ENCODE data around the gene MANF. TPM values are rescaled to one million over a fixed set of nuclear protein-coding genes. Genes with fewer than 3 reads are reported as not detected.

The MANF gene
- total and polyA plus RNA-seq, 2 donors from 2014 or later, result 96.5 to 224 TPM

GRCh38 chr3:51337666-51338065 lies 47.4 kb upstream of the MANF start:
- no peak overlapping the region for H3K27ac ChIP-seq (ENCODE audit: low read depth in 2 of 2, low read length in 2 of 2)
- no peaks in the 10 kb centered on the region for H3K36me3 ChIP-seq (ENCODE audit: control insufficient read depth in 2 of 3, insufficient read depth in 3 of 3, low read length in 3 of 3)
- no peak for DNase-seq
- no peaks in the 10 kb centered on the region for H3K4me1 ChIP-seq (ENCODE audit: control insufficient read depth in 2 of 3, insufficient read depth in 2 of 3, low read depth in 1 of 3, low read length in 3 of 3)
- H3K27me3 ChIP-seq (ENCODE audit: control insufficient read depth, insufficient read depth, low read length), result no peaks in the 10 kb centered on the region
- TF ChIP-seq, protein P1, sequence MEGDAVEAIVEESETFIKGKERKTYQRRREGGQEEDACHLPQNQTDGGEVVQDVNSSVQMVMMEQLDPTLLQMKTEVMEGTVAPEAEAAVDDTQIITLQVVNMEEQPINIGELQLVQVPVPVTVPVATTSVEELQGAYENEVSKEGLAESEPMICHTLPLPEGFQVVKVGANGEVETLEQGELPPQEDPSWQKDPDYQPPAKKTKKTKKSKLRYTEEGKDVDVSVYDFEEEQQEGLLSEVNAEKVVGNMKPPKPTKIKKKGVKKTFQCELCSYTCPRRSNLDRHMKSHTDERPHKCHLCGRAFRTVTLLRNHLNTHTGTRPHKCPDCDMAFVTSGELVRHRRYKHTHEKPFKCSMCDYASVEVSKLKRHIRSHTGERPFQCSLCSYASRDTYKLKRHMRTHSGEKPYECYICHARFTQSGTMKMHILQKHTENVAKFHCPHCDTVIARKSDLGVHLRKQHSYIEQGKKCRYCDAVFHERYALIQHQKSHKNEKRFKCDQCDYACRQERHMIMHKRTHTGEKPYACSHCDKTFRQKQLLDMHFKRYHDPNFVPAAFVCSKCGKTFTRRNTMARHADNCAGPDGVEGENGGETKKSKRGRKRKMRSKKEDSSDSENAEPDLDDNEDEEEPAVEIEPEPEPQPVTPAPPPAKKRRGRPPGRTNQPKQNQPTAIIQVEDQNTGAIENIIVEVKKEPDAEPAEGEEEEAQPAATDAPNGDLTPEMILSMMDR (IDR thresholded peaks at IDR 0.05; ENCODE audit: borderline replicate concordance, extremely low read depth, insufficient read depth), result no peak
- H3K9me3 ChIP-seq (ENCODE audit: control insufficient read depth in 2 of 3, insufficient read depth in 1 of 3, low read length in 3 of 3), result no peaks in the 10 kb centered on the region
- intact Hi-C loops (cut with DNase I), result no loop called here
- no peak overlapping the region for H3K9ac ChIP-seq (ENCODE audit: low read length in 3 of 3)
- FAIRE-seq, result no peak
- H3K4me3 ChIP-seq (ENCODE audit: low read length in 3 of 3), result no peak overlapping the region

DNA sequence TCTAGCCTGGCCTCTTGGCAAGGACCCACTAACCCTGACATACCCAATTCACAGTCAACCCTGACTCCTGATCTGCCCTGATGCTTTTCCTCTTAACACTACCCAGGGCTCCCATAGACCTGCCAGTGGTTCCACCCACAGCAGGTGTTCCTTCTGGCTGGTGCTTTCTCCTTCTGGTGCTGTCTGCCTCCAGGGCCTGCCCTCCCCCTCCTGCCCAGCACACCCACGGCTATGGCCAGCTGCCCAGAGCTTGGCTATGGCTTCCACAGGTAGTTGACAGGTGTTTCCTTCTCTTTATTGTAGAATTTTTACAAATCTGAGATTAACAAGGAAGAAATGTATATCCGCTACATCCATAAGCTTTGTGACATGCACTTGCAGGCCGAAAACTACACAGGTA lies 46.5 kb upstream of the MANF start:
- Histone ChIP-seq H3K27ac (ENCODE audit: low read depth in 2 of 2, low read length in 2 of 2) (no peak overlapping the region), H3K4me1 (ENCODE audit: control insufficient read depth in 2 of 3, insufficient read depth in 2 of 3, low read depth in 1 of 3, low read length in 3 of 3) (no peaks in the 10 kb centered on the region), H3K9me3 (ENCODE audit: control insufficient read depth in 2 of 3, insufficient read depth in 1 of 3, low read length in 3 of 3) (no peaks in the 10 kb centered on the region), H3K4me3 (ENCODE audit: low read length in 3 of 3) (no peak overlapping the region), H3K9ac (ENCODE audit: low read length in 3 of 3) (no peak overlapping the region), H3K27me3 (ENCODE audit: control insufficient read depth, insufficient read depth, low read length) (no peaks in the 10 kb centered on the region), H3K36me3 (ENCODE audit: control insufficient read depth in 2 of 3, insufficient read depth in 3 of 3, low read length in 3 of 3) (no peaks in the 10 kb centered on the region)
- DNase-seq (no peak), FAIRE-seq (no peak)
- intact Hi-C loops (cut with DNase I), result no loop called here
- TF ChIP-seq, protein P1 (IDR thresholded peaks at IDR 0.05; ENCODE audit: borderline replicate concordance, extremely low read depth, insufficient read depth), result no peak

DNA sequence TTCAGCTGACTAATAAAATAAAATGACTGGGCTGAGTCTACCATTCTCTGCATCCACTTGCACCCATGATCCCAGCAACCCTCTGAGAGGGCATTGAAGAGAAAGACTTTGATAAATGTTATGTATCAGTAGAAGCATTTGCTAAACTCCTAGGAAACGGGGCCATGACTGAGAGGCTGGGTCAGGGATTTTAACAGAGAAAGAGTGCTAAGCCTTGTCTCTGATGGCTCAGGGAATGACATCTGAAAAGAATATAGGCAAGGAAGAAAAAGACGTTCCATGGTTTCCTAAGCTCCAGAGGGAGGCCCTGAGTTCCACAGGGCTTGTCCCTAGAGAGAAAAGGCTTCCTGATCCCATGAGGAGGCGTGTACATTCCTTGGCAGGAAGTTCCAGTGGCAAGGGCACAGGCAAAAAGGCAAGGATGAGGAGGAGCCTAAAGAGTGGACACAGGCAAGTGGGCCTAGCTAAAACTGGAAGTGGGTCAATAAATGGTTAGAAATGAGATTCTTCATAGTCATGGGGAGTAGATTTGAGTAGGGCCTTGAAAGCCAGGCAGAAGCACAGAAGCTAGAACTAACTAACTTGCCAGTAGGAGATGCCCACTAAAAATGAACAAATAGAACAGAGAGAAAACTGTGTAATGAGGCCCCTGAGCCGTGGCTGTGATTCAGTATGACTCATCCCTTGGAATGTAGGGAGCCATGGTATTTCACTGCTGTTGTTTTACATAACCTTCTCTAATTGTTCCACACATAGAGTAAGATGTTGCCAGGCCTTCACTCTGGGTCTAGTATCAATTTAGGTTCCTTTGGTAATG lies 44.9 kb upstream of the MANF start:
- Histone ChIP-seq H3K27ac (ENCODE audit: low read depth in 2 of 2, low read length in 2 of 2) (no peak overlapping the region), H3K27me3 (ENCODE audit: control insufficient read depth, insufficient read depth, low read length) (no peaks in the 10 kb centered on the region)
- TF ChIP-seq, protein P1 (IDR thresholded peaks at IDR 0.05; ENCODE audit: borderline replicate concordance, extremely low read depth, insufficient read depth), result no peak

More for the DNA sequence above, 44.9 kb upstream of the MANF start:
- Histone ChIP-seq H3K9ac (ENCODE audit: low read length in 3 of 3) (no peak overlapping the region), H3K4me3 (ENCODE audit: low read length in 3 of 3) (no peak overlapping the region), H3K36me3 (ENCODE audit: control insufficient read depth in 2 of 3, insufficient read depth in 3 of 3, low read length in 3 of 3) (no peaks in the 10 kb centered on the region), H3K4me1 (ENCODE audit: control insufficient read depth in 2 of 3, insufficient read depth in 2 of 3, low read depth in 1 of 3, low read length in 3 of 3) (no peaks in the 10 kb centered on the region), H3K9me3 (ENCODE audit: control insufficient read depth in 2 of 3, insufficient read depth in 1 of 3, low read length in 3 of 3) (no peaks in the 10 kb centered on the region)
- intact Hi-C loops (cut with DNase I), result no loop called here
- DNase-seq (peak in 1 of 5 donors; percentile 14), FAIRE-seq (no peak)

Data from kidney (tissue), 14 donors.